Type B pancreatic cell (in vitro differentiated cells): ENCODE results near the gene YBX1. TPM values are rescaled to one million over a fixed set of nuclear protein-coding genes. Genes with fewer than 3 reads are reported as not detected.

Experiments
- DNase-seq: peaks from one replicate; pipeline ENCODE4 v3.0.0; 2021; ENCODE audit warnings: mixed read lengths; ENCODE audit not compliant: unreplicated experiment; ENCODE audit errors: extremely low spot score
- H3K27ac Mint-ChIP-seq: 2 replicates; pipeline ENCODE4 v1.8.0; 2021; ENCODE audit warnings: mild to moderate bottlenecking, mixed read lengths
- H3K27me3 Mint-ChIP-seq: 2 replicates; pipeline ENCODE4 v1.8.0; 2021; ENCODE audit warnings: mixed read lengths
- H3K36me3 Mint-ChIP-seq: 2 replicates; pipeline ENCODE4 v1.8.0; 2021; ENCODE audit warnings: mixed read lengths
- H3K4me1 Mint-ChIP-seq: one replicate; pipeline ENCODE4 v1.8.0; 2021; ENCODE audit warnings: mixed read lengths; ENCODE audit not compliant: unreplicated experiment
- H3K4me3 Mint-ChIP-seq: 2 replicates; pipeline ENCODE4 v1.8.0; 2021; ENCODE audit warnings: mild to moderate bottlenecking, mixed read lengths
- H3K9me3 Mint-ChIP-seq: 2 replicates; pipeline ENCODE4 v1.8.0; 2021; ENCODE audit warnings: mixed read lengths
- CTCF ChIP-seq: fragments of 200-600 bp; sonication (generic); conservative IDR thresholded peaks from 2 replicates; pipeline ENCODE4 v1.5.0; 2021; ENCODE audit warnings: antibody characterized with exemption, mild to moderate bottlenecking
- total RNA-seq: library from RNA; stranded (reverse); gene quantifications from 2 replicates; pipeline ENCODE4 v1.2.1, GENCODE V29; 2021; ENCODE audit warnings: low replicate concordance

Gene YBX1
- total RNA-seq, 1 donor from 2014 or later, result 709 TPM

DNA sequence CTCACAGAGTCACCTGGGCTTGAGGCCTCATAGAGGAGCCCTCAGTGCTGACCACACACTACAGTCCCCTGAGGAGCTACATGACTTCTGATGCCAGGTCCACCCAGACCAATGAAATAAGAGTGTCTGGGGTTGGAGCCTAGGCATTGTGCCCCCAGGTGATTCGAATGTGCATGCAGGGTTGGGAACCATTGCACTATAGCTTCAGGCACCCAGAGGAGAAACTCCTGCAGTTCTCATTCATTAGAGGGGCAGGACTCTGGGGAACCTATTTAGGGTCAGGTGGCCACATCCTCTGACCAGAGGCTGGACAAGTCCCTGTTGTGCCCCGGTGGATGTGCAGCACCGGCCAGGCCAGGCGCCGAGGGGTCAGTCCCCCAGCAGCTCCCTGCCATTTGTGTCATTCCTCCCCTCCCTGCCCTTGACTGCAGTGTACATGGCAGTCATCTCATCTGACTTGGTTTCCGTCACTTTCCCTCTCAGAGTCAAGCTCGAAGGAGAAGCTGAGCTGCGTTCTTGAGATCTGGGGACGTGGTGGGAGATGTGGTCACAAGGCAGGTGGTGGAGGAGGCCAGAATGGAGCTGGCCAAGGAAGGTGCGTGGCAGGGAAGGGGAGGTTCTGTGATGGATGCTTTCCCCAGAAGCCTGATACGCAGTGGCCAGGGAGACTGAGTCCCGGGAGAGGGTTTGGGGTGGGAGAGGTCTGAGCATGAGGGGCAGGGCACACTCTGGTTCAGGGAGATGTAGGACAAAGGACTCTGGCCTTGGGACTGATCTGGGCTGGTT, 51.4 kb downstream of the YBX1 start:
- H3K9me3 Mint-ChIP-seq, result no peaks in the 10 kb centered on the region
- H3K4me1 Mint-ChIP-seq, result no peaks in the 10 kb centered on the region
- no peak overlapping the region for H3K27ac Mint-ChIP-seq
- no peaks in the 10 kb centered on the region for H3K36me3 Mint-ChIP-seq
- no peaks in the 10 kb centered on the region for H3K27me3 Mint-ChIP-seq
- no peak for TF ChIP-seq CTCF
- DNase-seq, result no peak
- H3K4me3 Mint-ChIP-seq, result no peak overlapping the region

GRCh38 chr1:42734201-42735035, 52.2 kb downstream of the YBX1 start:
- Mint-ChIP-seq H3K36me3 (no peaks in the 10 kb centered on the region), H3K4me1 (peaks cover 3% of the 10 kb centered on the region), H3K27me3 (no peaks in the 10 kb centered on the region), H3K27ac (no peak overlapping the region), H3K9me3 (no peaks in the 10 kb centered on the region), H3K4me3 (no peak overlapping the region)
- no peak for DNase-seq
- TF ChIP-seq CTCF, result no peak

- Mint-ChIP-seq H3K4me1 (peaks cover 3% of the 10 kb centered on the region), H3K27ac (no peak overlapping the region), H3K4me3 (no peak overlapping the region), H3K9me3 (no peaks in the 10 kb centered on the region), H3K27me3 (no peaks in the 10 kb centered on the region), H3K36me3 (no peaks in the 10 kb centered on the region)
- no peak for DNase-seq
- no peak for TF ChIP-seq CTCF
Measured at GRCh38 chr1:42735056-42735455, 52.8 kb downstream of the YBX1 start.

GRCh38 chr1:42735477-42736105, 53.4 kb downstream of the YBX1 start:
- peaks cover 3% of the 10 kb centered on the region for H3K4me1 Mint-ChIP-seq
- H3K27me3 Mint-ChIP-seq, result no peaks in the 10 kb centered on the region
- no peak overlapping the region for H3K4me3 Mint-ChIP-seq
- H3K9me3 Mint-ChIP-seq, result no peaks in the 10 kb centered on the region
- H3K36me3 Mint-ChIP-seq, result no peaks in the 10 kb centered on the region
- DNase-seq, result no peak
- TF ChIP-seq CTCF, result no peak
- H3K27ac Mint-ChIP-seq, result no peak overlapping the region

GRCh38 chr1:42736152-42736551, 53.9 kb downstream of the YBX1 start:
- Mint-ChIP-seq H3K9me3 (no peaks in the 10 kb centered on the region), H3K4me3 (no peak overlapping the region), H3K4me1 (peaks cover 3% of the 10 kb centered on the region), H3K36me3 (no peaks in the 10 kb centered on the region), H3K27ac (no peak overlapping the region), H3K27me3 (no peaks in the 10 kb centered on the region)
- peak; percentile 44 for TF ChIP-seq CTCF
- no peak for DNase-seq
